ENCODE data around the gene CRELD2.

DNA sequence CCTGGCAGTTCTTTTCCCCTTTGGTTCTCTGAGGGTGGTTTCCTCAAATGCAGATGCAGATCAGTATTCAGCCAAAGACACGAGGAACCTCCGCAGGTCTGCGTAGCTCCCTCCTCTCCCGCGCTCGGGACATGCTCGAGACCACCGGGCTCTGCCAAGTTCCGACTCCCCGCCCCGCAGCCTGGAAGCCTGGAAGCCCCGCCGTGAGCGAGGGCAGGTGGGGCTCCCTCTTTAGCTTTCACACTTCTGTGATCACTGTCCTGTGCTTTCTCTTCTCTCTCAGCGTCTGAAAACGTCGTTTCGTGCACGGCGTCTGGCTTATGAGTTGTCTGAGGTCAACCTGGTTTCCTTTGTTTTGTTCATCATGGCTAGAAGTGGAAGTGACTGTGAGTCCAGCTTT is 38.2 kb upstream of the CRELD2 start:
- TF ChIP-seq CTCF (IDR thresholded peaks at IDR 0.05; ENCODE audit: borderline replicate concordance, extremely low read depth, low read length, poor library complexity, severe bottlenecking) (no peak), EZH2 (IDR thresholded peaks at IDR 0.05; ENCODE audit: borderline replicate concordance, low read depth, low read length, severe bottlenecking) (no peak)
